GM12891 (cell line): ENCODE results near the gene MAD2L2.
A peak's percentile ranks its signal among the peaks of the same experiment; 100 is the strongest.

Source experiments
- DNase-seq: peaks from one replicate; pipeline ENCODE4 v3.0.0; 2011; ENCODE audit warnings: low spot score; ENCODE audit not compliant: insufficient read length
- FAIRE-seq: peaks from 2 replicates; lab custom pipeline; 2011; peaks lifted over from hg19 to GRCh38; lab: Jason Lieb, UNC
- PAX5 ChIP-seq: IDR thresholded peaks from 2 replicates; pipeline ENCODE4 v1.6.1; 2011; ENCODE audit warnings: low read length, moderate library complexity, mild to moderate bottlenecking; ENCODE audit not compliant: insufficient read depth, severe bottlenecking
- POLR2A ChIP-seq: IDR thresholded peaks from 2 replicates; pipeline ENCODE4 v1.6.1; 2011; ENCODE audit warnings: low read depth, low read length, control low read depth
- POLR2AphosphoS5 ChIP-seq: IDR thresholded peaks from 2 replicates; pipeline ENCODE4 v1.6.1; 2011; ENCODE audit warnings: low read depth, low read length, control low read depth
- POU2F2 ChIP-seq: IDR thresholded peaks from 2 replicates; pipeline ENCODE4 v1.6.1; 2011; ENCODE audit warnings: low read depth, mild to moderate bottlenecking, control low read depth, low read length, moderate library complexity
- SPI1 ChIP-seq: IDR thresholded peaks from 2 replicates; pipeline ENCODE4 v1.6.1; 2011; ENCODE audit warnings: low read depth, low read length, control low read depth
- TAF1 ChIP-seq: IDR thresholded peaks from 2 replicates; pipeline ENCODE4 v1.6.1; 2011; ENCODE audit warnings: low read depth, low read length, control low read depth

MAD2L2 gene

GRCh38 chr1:11654137-11654938 is 26.6 kb downstream of the MAD2L2 start, which contains the start of the genes FBXO2 and FBXO44:
Gene FBXO2 (minus strand): TSS chr1:11654429. CDS start chr1:11654340, 89 bp downstream.
Gene FBXO44 (plus strand): TSS chr1:11654877. CDS start chr1:11655836, 959 bp downstream.
- DNase-seq = peak; percentile 81

GRCh38 chr1:11653861-11654136 is 27.1 kb downstream of the MAD2L2 start:
- FAIRE-seq = no peak
- DNase-seq = no peak
- TF ChIP-seq POLR2A (no peak), POU2F2 (no peak), PAX5 (no peak), POLR2AphosphoS5 (no peak), SPI1 (no peak), TAF1 (no peak)

More at GRCh38 chr1:11654137-11654938, 26.6 kb downstream of the MAD2L2 start, which contains the start of the genes FBXO2 and FBXO44:
- peak; percentile 78 for FAIRE-seq
- TF ChIP-seq POLR2A (no peak), SPI1 (no peak), PAX5 (no peak), TAF1 (no peak), POU2F2 (no peak), POLR2AphosphoS5 (no peak)

- DNase-seq (no peak), FAIRE-seq (no peak)
- TF ChIP-seq POU2F2 (no peak), SPI1 (no peak), PAX5 (no peak), POLR2A (no peak), TAF1 (no peak), POLR2AphosphoS5 (no peak)
Measured at GRCh38 chr1:11653101-11653860, 27.7 kb downstream of the MAD2L2 start.

- TF ChIP-seq TAF1 (no peak), POU2F2 (no peak), SPI1 (no peak), POLR2A (no peak), POLR2AphosphoS5 (no peak), PAX5 (no peak)
- DNase-seq (no peak), FAIRE-seq (no peak)
Measured at GRCh38 chr1:11652203-11652780, 28.7 kb downstream of the MAD2L2 start.

GRCh38 chr1:11651017-11651416 is 29.9 kb downstream of the MAD2L2 start:
- FAIRE-seq (no peak), DNase-seq (no peak)
- TF ChIP-seq TAF1 (no peak), SPI1 (no peak), PAX5 (no peak), POLR2AphosphoS5 (no peak), POLR2A (no peak), POU2F2 (no peak)

GRCh38 chr1:11650331-11650991 is 30.5 kb downstream of the MAD2L2 start:
- peak; percentile 70 for DNase-seq

GRCh38 chr1:11649624-11650330 is 31.2 kb downstream of the MAD2L2 start:
- DNase-seq = no peak
- TF ChIP-seq POLR2A (no peak), POLR2AphosphoS5 (no peak), TAF1 (no peak), SPI1 (no peak), POU2F2 (no peak), PAX5 (no peak)
- no peak for FAIRE-seq

More at GRCh38 chr1:11650331-11650991, 30.5 kb downstream of the MAD2L2 start:
- peak; percentile 92 for FAIRE-seq
- no peak for TF ChIP-seq POLR2A

- no peak for FAIRE-seq
- DNase-seq = no peak
- no peak for TF ChIP-seq POLR2AphosphoS5
- TF ChIP-seq PAX5 = no peak
- TF ChIP-seq SPI1 = no peak
- no peak for TF ChIP-seq POLR2A
- no peak for TF ChIP-seq TAF1
- TF ChIP-seq POU2F2 = no peak
Measured at GRCh38 chr1:11649237-11649623, 31.7 kb downstream of the MAD2L2 start.
